HL-60 (cell line): ENCODE results near the gene RBM18.

Source experiments
- DNase-seq, 2 experiments: peaks; one replicate each; pipeline ENCODE4 v3.0.0-alpha.2; 2010 to 2020; ENCODE audit warnings: low read depth in 1 of 2, low spot score in 1 of 2
- H3K27ac ChIP-seq: fragments of 250-450 bp; sonication (Bioruptor Pico); replicated peaks from 2 replicates; pipeline ENCODE4 v1.5.1; 2020; ENCODE audit warnings: mild to moderate bottlenecking, moderate library complexity
- H3K27me3 ChIP-seq: fragments of 250-450 bp; sonication (Bioruptor Pico); 2 replicates; pipeline ENCODE4 v1.5.1; 2021; ENCODE audit warnings: mild to moderate bottlenecking, moderate library complexity; ENCODE audit not compliant: insufficient read depth, poor library complexity, severe bottlenecking
- H3K4me3 ChIP-seq: replicated peaks from 2 replicates; pipeline ENCODE4 v1.5.1; 2011; ENCODE audit warnings: mild to moderate bottlenecking, control low read depth, low read length; ENCODE audit not compliant: insufficient read depth
- GABPA ChIP-seq: IDR thresholded peaks from 2 replicates; pipeline ENCODE4 v1.6.1; 2012; ENCODE audit warnings: low read depth
- POLR2AphosphoS5 ChIP-seq: IDR thresholded peaks from 2 replicates; pipeline ENCODE4 v1.6.1; 2012; ENCODE audit warnings: low read depth
- SPI1 ChIP-seq: IDR thresholded peaks from 2 replicates; pipeline ENCODE4 v1.6.1; 2012; ENCODE audit warnings: low read depth, mild to moderate bottlenecking, borderline replicate concordance
- TF ChIP-seq, protein P1 (sequence below): IDR thresholded peaks from one replicate; pipeline ENCODE4 v1.5.1; 2011; ENCODE audit warnings: low read length, control low read depth, inconsistent platforms; ENCODE audit not compliant: insufficient read depth
- TF ChIP-seq, protein P2 (sequence below): IDR thresholded peaks from 2 replicates; pipeline ENCODE4 v1.6.1; 2012; ENCODE audit warnings: low read depth; ENCODE audit not compliant: insufficient replicate concordance

Gene RBM18

DNA sequence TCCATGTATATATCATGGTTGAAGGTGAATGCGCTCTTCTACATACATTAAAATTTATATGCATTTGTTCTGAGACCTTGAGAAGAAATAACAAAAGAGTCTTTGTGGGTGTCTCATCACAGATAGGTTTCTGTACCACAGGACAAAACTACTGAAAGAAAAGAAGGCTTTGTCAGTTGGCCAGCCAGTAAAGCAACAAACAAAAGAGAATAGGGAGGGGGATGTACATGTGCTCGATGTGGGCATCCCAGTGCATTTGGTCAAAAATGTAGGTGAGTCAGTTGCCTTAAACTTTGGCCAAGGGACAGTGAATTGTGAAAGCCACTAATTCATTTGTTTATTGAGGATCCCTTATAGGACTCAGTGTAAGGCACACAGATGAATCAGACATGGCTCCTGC lies 13.3 kb downstream of the RBM18 start:
- Histone ChIP-seq H3K4me3 (no peak overlapping the region), H3K27ac (no peak overlapping the region), H3K27me3 (no peaks in the 10 kb centered on the region)
- TF ChIP-seq POLR2AphosphoS5 = no peak
- TF ChIP-seq, protein P1, sequence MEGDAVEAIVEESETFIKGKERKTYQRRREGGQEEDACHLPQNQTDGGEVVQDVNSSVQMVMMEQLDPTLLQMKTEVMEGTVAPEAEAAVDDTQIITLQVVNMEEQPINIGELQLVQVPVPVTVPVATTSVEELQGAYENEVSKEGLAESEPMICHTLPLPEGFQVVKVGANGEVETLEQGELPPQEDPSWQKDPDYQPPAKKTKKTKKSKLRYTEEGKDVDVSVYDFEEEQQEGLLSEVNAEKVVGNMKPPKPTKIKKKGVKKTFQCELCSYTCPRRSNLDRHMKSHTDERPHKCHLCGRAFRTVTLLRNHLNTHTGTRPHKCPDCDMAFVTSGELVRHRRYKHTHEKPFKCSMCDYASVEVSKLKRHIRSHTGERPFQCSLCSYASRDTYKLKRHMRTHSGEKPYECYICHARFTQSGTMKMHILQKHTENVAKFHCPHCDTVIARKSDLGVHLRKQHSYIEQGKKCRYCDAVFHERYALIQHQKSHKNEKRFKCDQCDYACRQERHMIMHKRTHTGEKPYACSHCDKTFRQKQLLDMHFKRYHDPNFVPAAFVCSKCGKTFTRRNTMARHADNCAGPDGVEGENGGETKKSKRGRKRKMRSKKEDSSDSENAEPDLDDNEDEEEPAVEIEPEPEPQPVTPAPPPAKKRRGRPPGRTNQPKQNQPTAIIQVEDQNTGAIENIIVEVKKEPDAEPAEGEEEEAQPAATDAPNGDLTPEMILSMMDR = no peak
- no peak for TF ChIP-seq GABPA
- no peak for TF ChIP-seq SPI1
- TF ChIP-seq, protein P2, sequence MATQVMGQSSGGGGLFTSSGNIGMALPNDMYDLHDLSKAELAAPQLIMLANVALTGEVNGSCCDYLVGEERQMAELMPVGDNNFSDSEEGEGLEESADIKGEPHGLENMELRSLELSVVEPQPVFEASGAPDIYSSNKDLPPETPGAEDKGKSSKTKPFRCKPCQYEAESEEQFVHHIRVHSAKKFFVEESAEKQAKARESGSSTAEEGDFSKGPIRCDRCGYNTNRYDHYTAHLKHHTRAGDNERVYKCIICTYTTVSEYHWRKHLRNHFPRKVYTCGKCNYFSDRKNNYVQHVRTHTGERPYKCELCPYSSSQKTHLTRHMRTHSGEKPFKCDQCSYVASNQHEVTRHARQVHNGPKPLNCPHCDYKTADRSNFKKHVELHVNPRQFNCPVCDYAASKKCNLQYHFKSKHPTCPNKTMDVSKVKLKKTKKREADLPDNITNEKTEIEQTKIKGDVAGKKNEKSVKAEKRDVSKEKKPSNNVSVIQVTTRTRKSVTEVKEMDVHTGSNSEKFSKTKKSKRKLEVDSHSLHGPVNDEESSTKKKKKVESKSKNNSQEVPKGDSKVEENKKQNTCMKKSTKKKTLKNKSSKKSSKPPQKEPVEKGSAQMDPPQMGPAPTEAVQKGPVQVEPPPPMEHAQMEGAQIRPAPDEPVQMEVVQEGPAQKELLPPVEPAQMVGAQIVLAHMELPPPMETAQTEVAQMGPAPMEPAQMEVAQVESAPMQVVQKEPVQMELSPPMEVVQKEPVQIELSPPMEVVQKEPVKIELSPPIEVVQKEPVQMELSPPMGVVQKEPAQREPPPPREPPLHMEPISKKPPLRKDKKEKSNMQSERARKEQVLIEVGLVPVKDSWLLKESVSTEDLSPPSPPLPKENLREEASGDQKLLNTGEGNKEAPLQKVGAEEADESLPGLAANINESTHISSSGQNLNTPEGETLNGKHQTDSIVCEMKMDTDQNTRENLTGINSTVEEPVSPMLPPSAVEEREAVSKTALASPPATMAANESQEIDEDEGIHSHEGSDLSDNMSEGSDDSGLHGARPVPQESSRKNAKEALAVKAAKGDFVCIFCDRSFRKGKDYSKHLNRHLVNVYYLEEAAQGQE = no peak
- DNase-seq = no peak

DNA sequence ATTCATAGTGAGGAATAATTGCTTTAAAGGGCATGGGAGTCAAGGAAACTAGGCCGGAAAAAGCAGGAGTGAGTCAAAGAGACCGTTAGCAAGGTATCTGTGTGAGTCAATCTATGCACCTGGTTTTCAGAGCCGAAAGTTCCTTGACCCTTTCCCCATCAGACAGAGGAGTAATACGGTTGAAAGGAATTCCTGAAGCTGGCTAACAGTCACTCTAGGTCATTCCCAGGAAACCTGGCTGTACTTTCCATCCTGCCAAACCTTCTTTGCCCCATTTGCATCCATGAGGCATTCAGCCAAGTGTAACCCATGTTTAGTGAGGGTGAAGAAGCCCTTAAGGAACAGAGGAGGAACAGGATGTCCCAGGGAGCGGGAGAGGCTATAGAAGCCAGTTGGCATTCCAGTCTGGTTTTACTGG lies 16.2 kb downstream of the RBM18 start:
- no peak overlapping the region for H3K27ac ChIP-seq
- TF ChIP-seq, protein P1 = no peak
- TF ChIP-seq POLR2AphosphoS5 (no peak), GABPA (no peak), SPI1 (no peak)
- TF ChIP-seq, protein P2 = no peak
- H3K27me3 ChIP-seq = no peaks in the 10 kb centered on the region
- DNase-seq = no peak
- no peak overlapping the region for H3K4me3 ChIP-seq

DNA sequence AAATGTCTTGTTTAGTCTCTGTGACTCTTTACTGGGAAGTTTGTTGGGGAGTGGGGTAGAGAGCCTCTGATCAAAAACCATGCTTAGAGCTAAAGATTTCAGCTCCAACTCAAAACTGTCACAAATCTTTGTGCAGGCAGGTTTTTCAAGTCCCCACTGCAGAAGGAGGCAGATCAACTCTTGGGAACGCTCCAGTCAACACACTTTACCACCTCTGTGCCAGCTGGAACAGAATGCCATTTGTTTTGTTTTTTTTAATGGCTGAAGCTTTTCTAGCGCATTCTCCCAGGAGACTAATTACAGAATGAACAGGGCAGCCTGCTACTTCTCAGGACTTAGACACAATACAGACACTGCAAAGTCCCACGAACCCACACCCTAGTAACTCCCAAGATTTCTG lies 18.0 kb downstream of the RBM18 start:
- H3K4me3 ChIP-seq = no peak overlapping the region
- H3K27ac ChIP-seq = no peak overlapping the region
- H3K27me3 ChIP-seq = no peaks in the 10 kb centered on the region
- TF ChIP-seq SPI1 (no peak), POLR2AphosphoS5 (no peak), GABPA (no peak)
- DNase-seq = no peak

DNA sequence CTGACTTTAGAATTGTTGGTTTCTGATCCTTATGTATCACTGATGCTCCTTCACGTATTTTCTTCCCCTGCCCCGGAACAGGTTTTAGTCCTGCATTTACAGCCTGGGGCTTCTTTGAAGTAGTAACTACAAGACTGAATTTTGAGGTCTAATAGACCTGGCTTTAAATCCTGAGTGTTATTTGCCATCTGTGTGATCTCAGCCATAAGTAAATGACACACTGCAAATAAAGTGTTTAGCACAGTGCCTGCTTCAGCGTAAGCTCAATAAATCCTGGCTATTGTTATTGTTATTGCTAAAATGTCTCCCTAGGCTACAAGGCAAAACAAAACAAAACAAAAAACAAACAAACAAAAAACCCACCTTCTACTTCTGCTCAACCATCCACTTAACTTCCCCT lies 20.3 kb downstream of the RBM18 start:
- DNase-seq = no peak
- H3K4me3 ChIP-seq = no peak overlapping the region
- H3K27ac ChIP-seq = no peak overlapping the region

More for the DNA sequence above, 20.3 kb downstream of the RBM18 start:
- no peak for TF ChIP-seq SPI1
- TF ChIP-seq POLR2AphosphoS5 = no peak
- TF ChIP-seq, protein P1 = no peak
- TF ChIP-seq GABPA = no peak
- TF ChIP-seq, protein P2 = no peak
- H3K27me3 ChIP-seq = no peaks in the 10 kb centered on the region
